Activated CD8-positive, alpha-beta T cell treated with anti-CD3 and anti-CD28 coated beads for 36 hours (primary cell): ENCODE data around the gene SSMEM1. TPM values are rescaled to one million over a fixed set of nuclear protein-coding genes. Genes with fewer than 3 reads are reported as not detected.
"Not testable (repeated sequence)": the region's sequence is repeated elsewhere in the genome, so short reads cannot be mapped to it uniquely, and the experiment has no call there.

Source experiments
- ATAC-seq: fragments of 200-7000 bp; cut with Tn5 transposase; one replicate; pipeline ENCODE4 v1.10.0; 2021; ENCODE audit warnings: mild to moderate bottlenecking, moderate library complexity
- CTCF ChIA-PET: fragments of 350-600 bp; sonication (Branson Sonifier 250); formaldehyde crosslinking; loops from one replicate; lab custom pipeline; 2021; ENCODE audit warnings: antibody characterized with exemption; lab: Charles Lee
- POLR2A ChIA-PET: fragments of 350-600 bp; sonication (Branson Sonifier 250); formaldehyde crosslinking; loops from one replicate; lab custom pipeline; 2021; ENCODE audit warnings: antibody characterized with exemption; lab: Charles Lee
- DNase-seq: peaks from one replicate; pipeline ENCODE4 v3.0.0-alpha.2; 2020
- H3K27ac Mint-ChIP-seq: one replicate; pipeline ENCODE4 v1.8.0; 2021; ENCODE audit warnings: mild to moderate bottlenecking, mixed read lengths
- H3K27me3 Mint-ChIP-seq: one replicate; pipeline ENCODE4 v1.8.0; 2021; ENCODE audit warnings: mixed read lengths
- H3K36me3 Mint-ChIP-seq: one replicate; pipeline ENCODE4 v1.8.0; 2021; ENCODE audit warnings: low read depth, mixed read lengths
- H3K4me1 Mint-ChIP-seq: one replicate; pipeline ENCODE4 v1.8.0; 2021; ENCODE audit warnings: low read depth, mixed read lengths
- H3K4me3 Mint-ChIP-seq: one replicate; pipeline ENCODE4 v1.8.0; 2021; ENCODE audit warnings: mild to moderate bottlenecking, moderate library complexity, mixed read lengths
- H3K9me3 Mint-ChIP-seq: one replicate; pipeline ENCODE4 v1.8.0; 2021; ENCODE audit warnings: mixed read lengths
- intact Hi-C: fragments of 100-400 bp; cut with micrococcal nuclease; formaldehyde crosslinking; loops from one replicate; pipeline ENCODE4 v1.10.0; 2022
- total RNA-seq, 2 experiments: library from RNA; stranded (reverse); gene quantifications; one replicate each; pipeline ENCODE4 v1.2.3, GENCODE V29; 2021
- TF ChIP-seq, protein P1 (sequence below): fragments of 200-600 bp; IDR thresholded peaks from one replicate; pipeline ENCODE4 v1.8.0; 2022; ENCODE audit warnings: antibody characterized with exemption, mild to moderate bottlenecking

Gene SSMEM1
- total RNA-seq, 2 experiments from 2014 or later: not detected

DNA sequence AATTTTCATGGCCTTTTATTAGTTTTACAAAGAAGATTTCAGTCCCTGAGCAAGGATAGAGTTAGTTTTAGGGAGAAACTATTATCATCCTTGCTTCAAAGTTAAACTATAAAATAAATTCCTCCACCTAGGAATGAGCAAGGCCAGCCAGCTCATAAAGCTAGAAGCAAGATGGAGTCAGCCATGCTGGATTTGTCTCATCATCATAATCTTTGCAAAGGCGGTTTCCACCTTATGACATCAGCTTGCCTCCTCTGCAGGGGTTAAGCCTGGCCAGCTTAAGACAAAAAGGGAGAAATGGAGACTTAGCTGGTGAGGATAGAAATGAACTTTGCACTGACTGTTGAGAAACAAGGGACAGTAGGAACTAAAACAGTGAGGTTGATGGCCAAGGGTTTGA lies 18.7 kb downstream of the SSMEM1 start:
- CTCF ChIA-PET: no interaction called here
- H3K27me3 Mint-ChIP-seq: no peaks in the 10 kb centered on the region
- no peak overlapping the region for H3K4me3 Mint-ChIP-seq
- no peaks in the 10 kb centered on the region for H3K9me3 Mint-ChIP-seq
- no peaks in the 10 kb centered on the region for H3K4me1 Mint-ChIP-seq
- no peak overlapping the region for H3K27ac Mint-ChIP-seq
- POLR2A ChIA-PET: no interaction called here
- ATAC-seq (no peak), DNase-seq (no peak)
- intact Hi-C loops: no loop called here
- TF ChIP-seq, protein P1, sequence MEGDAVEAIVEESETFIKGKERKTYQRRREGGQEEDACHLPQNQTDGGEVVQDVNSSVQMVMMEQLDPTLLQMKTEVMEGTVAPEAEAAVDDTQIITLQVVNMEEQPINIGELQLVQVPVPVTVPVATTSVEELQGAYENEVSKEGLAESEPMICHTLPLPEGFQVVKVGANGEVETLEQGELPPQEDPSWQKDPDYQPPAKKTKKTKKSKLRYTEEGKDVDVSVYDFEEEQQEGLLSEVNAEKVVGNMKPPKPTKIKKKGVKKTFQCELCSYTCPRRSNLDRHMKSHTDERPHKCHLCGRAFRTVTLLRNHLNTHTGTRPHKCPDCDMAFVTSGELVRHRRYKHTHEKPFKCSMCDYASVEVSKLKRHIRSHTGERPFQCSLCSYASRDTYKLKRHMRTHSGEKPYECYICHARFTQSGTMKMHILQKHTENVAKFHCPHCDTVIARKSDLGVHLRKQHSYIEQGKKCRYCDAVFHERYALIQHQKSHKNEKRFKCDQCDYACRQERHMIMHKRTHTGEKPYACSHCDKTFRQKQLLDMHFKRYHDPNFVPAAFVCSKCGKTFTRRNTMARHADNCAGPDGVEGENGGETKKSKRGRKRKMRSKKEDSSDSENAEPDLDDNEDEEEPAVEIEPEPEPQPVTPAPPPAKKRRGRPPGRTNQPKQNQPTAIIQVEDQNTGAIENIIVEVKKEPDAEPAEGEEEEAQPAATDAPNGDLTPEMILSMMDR: no peak
- H3K36me3 Mint-ChIP-seq: no peaks in the 10 kb centered on the region

DNA sequence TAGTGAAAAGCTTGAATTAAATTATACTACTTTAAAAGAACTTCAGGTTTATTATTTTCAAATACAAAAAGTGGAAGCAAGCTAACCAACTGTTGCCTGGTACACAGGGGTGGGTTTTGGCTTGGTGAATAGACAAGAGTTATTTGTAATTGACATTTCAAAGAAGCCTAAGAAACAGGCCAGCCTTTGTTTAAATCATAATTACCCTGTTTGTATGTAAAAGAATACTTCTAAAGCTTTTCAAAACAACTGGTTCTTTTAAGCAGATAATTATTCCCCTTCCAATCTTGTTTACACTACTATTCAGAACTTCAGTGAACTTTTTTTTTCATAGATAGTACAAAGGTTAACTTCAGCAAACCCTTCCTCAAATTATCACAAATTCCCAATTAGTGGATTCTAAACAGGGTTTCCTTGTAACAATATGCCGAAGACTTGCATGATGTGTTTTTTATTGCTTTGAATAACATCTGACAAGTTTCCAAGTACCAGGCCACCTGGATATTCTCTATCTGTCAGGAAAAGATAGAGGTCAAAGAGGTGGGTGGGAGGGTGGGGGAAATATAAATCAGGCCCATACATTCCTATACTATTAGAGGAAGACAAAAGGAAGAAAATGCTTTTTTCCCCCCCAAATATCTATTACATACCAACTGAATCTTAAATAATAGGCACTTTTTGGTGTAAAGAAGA lies 20.4 kb downstream of the SSMEM1 start:
- TF ChIP-seq, protein P1: no peak
- no peak for ATAC-seq
- Mint-ChIP-seq H3K4me1 (no peaks in the 10 kb centered on the region), H3K27ac (no peak overlapping the region), H3K36me3 (no peaks in the 10 kb centered on the region), H3K9me3 (no peaks in the 10 kb centered on the region), H3K4me3 (no peak overlapping the region), H3K27me3 (no peaks in the 10 kb centered on the region)
- POLR2A ChIA-PET: interaction anchor here (0.6 kb wide), 1 partner anchor 139 kb away, joined by 3 read pairs; no protein-coding TSS in a partner anchor
- no peak for DNase-seq
- intact Hi-C loops: no loop called here
- CTCF ChIA-PET: no interaction called here

DNA sequence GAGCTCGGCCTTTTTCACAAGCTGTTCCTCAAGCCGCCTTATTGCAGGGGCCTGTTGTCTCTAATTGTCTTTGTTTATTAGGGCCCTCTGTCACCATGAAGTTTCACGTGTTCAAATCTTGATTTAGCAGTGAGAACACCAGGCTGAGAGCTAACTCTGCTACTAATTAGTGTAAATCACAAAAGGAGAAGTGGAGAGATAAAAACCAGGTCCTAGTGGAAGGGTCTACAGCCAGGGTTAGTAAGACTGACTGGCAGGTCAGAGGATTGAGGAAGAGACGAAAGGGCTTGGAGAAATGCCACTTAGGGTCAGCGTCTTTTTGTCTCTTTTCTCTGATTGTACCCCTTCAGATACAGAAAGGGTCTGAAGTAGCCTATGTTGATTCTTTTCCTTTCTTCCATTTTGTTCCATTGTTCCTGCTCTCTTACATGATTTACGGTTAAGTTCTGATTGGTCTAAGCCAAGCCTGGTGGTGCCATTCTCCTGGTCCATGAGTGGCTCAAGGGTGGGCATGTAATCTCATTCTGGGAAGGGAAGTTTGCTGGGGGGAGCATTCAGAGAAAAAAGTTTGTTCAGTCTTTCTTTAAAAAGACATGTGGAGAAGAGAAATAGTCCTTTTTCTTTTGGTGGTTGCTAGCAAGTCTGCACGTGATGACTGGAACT lies 21.3 kb downstream of the SSMEM1 start:
- H3K4me3 Mint-ChIP-seq: no peak overlapping the region
- intact Hi-C loops: no loop called here
- no peaks in the 10 kb centered on the region for H3K36me3 Mint-ChIP-seq
- no peak overlapping the region for H3K27ac Mint-ChIP-seq
- DNase-seq (no peak), ATAC-seq (no peak)
- no peaks in the 10 kb centered on the region for H3K9me3 Mint-ChIP-seq
- H3K27me3 Mint-ChIP-seq: no peaks in the 10 kb centered on the region
- TF ChIP-seq, protein P1: no peak
- ChIA-PET POLR2A (interaction anchor here (0.6 kb wide), 1 partner anchor 138 kb away, joined by 3 read pairs; no protein-coding TSS in a partner anchor), CTCF (no interaction called here)
- H3K4me1 Mint-ChIP-seq: no peaks in the 10 kb centered on the region

DNA sequence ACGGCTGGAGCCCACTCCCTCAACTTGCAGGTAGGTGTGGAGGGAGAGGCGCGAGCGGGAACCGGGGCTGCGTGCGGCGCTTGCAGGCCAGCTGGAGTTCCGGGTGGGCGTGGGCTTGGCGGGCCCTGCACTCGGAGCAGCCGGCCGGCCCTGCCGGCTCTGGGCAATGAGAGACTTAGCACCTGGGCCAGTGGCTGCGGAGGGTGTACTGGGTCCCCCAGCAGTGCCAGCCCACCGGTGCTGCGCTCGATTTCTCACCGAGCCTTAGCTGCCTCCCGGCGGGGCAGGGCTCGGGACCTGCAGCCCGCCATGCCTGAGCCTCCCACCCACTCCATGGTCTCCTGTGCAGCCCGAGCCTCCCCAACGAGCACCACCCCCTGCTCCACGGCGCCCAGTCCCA lies 22.3 kb downstream of the SSMEM1 start:
- intact Hi-C loops, H3K9me3 Mint-ChIP-seq, CTCF ChIA-PET, ATAC-seq, H3K36me3 Mint-ChIP-seq, POLR2A ChIA-PET, H3K27ac Mint-ChIP-seq, H3K27me3 Mint-ChIP-seq, H3K4me1 Mint-ChIP-seq, DNase-seq, H3K4me3 Mint-ChIP-seq: not testable (repeated sequence)

DNA sequence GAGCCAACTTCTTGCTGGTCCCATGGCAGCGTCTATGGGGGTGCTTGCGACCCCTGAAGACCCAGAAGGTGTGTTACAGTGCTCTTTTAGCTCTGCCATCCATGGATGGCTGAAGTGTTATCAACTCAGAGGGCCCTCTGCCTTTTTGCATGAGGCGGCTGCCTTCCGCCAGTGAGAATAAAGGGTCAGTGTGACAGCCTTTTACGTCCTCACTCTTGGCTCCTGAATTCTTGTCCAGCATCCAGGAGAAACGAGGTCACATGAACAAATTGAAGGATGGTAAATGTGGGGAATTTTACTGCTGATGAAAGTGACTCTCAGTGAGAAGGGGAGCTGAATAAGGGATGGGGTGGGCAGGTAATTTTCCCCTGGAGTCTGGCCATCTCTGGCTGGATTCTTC lies 24.1 kb downstream of the SSMEM1 start:
- intact Hi-C loops: no loop called here
- H3K4me1 Mint-ChIP-seq: no peaks in the 10 kb centered on the region
- POLR2A ChIA-PET: interaction anchor here (0.5 kb wide), 1 partner anchor 554 kb away, joined by 3 read pairs; no protein-coding TSS in a partner anchor
- no peak overlapping the region for H3K27ac Mint-ChIP-seq
- TF ChIP-seq, protein P1: no peak
- no peaks in the 10 kb centered on the region for H3K36me3 Mint-ChIP-seq
- ATAC-seq (no peak), DNase-seq (no peak)
- H3K9me3 Mint-ChIP-seq: no peaks in the 10 kb centered on the region
- no peak overlapping the region for H3K4me3 Mint-ChIP-seq
- CTCF ChIA-PET: no interaction called here
- H3K27me3 Mint-ChIP-seq: no peaks in the 10 kb centered on the region
